ENCODE results near the gene DNAJC27.
A peak's percentile ranks its signal among the peaks of the same experiment; 100 is the strongest.
"Not testable (repeated sequence)": the region's sequence is repeated elsewhere in the genome, so short reads cannot be mapped to it uniquely, and the experiment has no call there.

Gene DNAJC27

GRCh38 chr2:24971536-24972314 is at the start of gene DNAJC27:
Gene DNAJC27, minus strand, starts transcription at chr2:24971955. Its CDS starts 51 bp downstream, at chr2:24971904.
- peak; percentile 94 for DNase-seq (ENCODE audit: low read depth in 2 of 2)

DNA sequence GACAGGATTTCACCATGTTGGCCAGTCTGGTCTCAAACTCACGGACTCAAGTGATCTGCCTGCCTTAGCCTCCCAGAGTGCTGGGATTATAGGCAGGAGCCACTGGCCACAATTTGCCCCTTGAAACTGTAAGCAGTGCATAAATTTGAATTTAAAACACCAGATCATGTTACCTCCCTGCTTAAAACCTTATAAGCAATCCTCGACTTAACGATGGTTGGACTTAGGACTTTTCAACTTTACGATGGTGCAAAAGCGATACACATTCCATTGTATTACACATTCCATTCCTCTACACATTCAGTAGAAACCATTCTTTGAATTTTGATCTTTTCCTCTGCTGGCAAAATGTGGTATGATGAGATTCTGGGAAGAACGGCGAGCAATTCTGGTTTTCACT is 46.9 kb upstream of the DNAJC27 start:
- no peak for DNase-seq (ENCODE audit: low read depth in 2 of 2)

DNA sequence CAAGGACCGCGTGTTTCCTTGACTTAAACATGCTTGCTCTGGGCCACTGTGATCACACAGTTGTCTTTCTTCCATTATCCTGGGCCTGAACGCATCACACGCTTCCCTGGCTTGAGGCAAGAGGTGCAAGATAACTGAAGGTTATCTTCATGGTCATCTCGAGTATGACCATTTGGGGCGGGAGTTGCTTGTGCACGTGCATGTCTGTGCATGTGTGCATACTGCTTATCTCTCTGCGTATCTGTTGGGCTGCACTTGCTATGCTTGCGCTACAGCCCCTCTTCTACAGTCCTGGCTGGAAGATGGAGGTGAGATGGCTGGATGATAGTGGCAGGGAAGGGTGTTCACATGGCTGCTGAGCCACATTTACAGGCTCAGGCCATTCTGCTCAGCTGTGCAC is 42.9 kb upstream of the DNAJC27 start:
- no peak for DNase-seq (ENCODE audit: low read depth in 2 of 2)

DNA sequence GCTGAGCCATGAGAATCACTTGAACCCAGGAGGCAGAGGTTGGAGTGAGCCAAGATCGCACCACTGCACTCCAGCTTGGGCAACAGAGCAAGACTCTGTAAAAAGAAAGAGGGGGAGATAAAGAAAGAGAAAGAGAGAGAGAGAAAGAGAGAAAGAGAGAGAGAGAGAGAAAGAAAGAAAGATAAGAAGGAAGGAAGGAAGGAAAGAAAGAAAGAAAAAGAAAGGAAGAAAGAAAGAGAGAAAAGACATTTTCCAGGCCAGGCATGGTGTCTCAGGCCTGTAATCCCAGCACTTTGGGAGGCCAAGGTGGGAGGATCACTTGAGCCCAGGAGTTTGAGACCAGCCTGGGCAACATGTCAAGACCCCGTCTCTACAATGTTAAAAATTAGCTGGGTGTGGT is 39.6 kb upstream of the DNAJC27 start:
- not testable (repeated sequence) for DNase-seq (ENCODE audit: low read depth in 2 of 2)

- no peak for DNase-seq (ENCODE audit: low read depth in 2 of 2)
Observed at GRCh38 chr2:25009954-25010353, 38.2 kb upstream of the DNAJC27 start.

- no peak for DNase-seq (ENCODE audit: low read depth in 2 of 2)
Observed at GRCh38 chr2:25002066-25002465, 30.3 kb upstream of the DNAJC27 start.

- no peak for DNase-seq (ENCODE audit: low read depth in 2 of 2)
Observed at GRCh38 chr2:25001325-25001637, 29.5 kb upstream of the DNAJC27 start.

- DNase-seq (ENCODE audit: low read depth in 2 of 2), result no peak
Observed at GRCh38 chr2:25000503-25001324, 29.0 kb upstream of the DNAJC27 start.

- DNase-seq (ENCODE audit: low read depth in 2 of 2), result no peak
Observed at GRCh38 chr2:25000036-25000435, 28.3 kb upstream of the DNAJC27 start.

GRCh38 chr2:24999097-24999496 is 27.3 kb upstream of the DNAJC27 start:
- DNase-seq (ENCODE audit: low read depth in 2 of 2), result not testable (repeated sequence)

GRCh38 chr2:24994146-24994724 is 22.5 kb upstream of the DNAJC27 start:
- no peak for DNase-seq (ENCODE audit: low read depth in 2 of 2)

DNA sequence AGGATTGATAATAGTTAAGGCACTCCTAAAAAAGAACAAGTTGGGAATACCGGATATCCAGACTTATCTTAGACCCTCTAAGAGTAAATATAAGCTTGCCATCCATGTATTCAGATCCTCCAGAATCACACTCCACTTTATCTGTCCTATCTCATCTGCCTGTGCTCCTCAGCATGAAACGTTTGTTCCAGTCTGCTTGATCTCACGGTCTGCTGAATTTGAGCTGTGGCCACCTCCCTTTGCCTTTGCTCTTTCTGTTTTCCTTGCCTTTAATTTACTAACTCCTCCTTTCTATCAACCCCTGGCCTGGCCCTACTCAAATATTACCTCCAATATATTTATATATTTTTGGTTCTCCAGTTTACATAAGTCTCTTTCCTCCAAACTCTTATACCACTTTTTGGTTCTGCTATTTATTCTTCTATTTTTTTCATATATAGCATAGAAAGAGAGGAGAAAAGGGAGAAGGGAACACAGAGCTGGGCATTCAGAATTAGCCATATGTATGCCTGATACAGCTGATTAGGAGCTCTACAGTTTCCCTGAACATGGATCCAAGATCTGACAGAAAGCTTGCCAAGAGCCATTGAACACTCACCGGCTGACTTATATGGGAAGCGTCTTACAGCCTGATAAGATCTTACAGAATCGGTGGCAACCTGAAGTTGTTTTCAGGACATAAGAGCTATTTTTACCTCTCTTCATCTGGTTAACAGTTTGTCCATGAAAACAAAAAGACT is 21.8 kb upstream of the DNAJC27 start:
- DNase-seq (ENCODE audit: low read depth in 2 of 2), result no peak

- DNase-seq (ENCODE audit: low read depth in 2 of 2), result no peak
Observed at GRCh38 chr2:24986372-24986771, 14.6 kb upstream of the DNAJC27 start.

DNA sequence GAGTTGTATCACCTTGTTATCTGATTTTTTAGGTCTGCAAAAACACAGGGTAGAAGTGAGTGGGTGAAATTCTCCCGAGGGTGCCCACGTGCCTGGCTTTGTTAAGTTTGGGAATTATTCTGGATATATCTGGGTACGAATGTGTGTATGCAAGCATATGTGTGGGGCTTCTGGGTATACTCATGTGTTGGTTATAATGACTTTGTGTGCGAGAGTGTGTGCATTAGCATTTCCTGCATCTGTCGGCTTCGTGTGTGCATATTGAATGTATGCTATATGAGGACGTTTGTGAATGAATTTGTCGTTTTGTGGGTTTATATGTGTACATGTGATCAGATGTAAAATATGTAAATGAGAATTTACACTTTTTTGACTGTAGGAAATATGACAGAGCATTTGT is 13.8 kb upstream of the DNAJC27 start:
- no peak for DNase-seq (ENCODE audit: low read depth in 2 of 2)

GRCh38 chr2:24984912-24985311 is 13.2 kb upstream of the DNAJC27 start:
- no peak for DNase-seq (ENCODE audit: low read depth in 2 of 2)

DNA sequence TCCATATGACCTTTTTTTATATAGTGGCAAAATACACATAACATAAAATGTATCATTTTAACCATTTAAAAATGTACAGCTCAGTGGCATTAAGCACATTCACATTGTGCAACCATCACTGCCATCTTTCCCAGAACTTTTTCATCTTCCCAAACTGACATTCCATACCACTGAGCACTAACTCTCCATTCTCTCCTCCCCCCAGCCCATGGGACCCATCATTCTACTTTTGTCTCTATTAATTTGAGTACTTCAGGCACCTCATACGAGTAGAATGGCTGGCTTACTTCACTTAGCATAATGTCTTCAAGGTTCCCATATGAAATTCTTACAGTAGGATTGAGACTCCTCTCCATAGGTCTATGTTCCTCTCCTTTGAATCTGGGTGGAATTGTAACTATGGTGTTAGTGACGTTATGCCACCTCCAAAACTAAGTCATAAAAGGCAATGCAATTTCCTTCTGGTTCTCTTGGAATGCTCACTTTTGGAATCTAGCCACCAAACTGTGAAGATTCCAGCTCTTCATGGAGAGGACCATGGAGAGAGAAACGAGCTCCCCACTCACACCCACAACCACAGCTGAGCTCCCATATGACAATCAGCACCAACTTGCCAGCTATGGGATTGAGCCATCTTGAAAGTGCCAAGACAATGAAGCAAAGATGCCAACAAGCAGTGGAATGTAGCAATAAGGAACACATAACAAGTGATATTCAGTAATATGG is 9.8 kb upstream of the DNAJC27 start:
- DNase-seq (ENCODE audit: low read depth in 2 of 2), result no peak

GRCh38 chr2:24978661-24979060 is 6.9 kb upstream of the DNAJC27 start:
- DNase-seq (ENCODE audit: low read depth in 2 of 2), result no peak

- DNase-seq (ENCODE audit: low read depth in 2 of 2), result no peak
Observed at GRCh38 chr2:24977631-24978030, 5.9 kb upstream of the DNAJC27 start.

DNA sequence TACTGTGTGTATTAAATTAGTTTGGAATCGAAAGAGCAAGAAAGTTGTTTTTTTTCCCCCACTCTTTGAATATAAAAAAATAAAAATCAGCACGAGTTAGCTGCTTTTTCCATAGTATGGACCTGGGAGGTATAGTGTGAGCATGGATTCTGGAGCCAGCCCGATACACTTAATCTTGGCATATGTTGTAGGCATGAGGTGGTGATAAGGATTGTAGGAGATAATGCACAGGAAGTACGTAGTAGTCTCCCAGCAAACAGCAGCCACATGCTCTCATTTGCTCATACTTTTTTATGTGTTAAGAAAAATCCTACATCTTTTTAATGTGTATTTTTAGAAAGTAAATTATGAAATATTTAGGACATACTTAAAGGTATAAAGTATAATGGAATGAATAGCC is 2.1 kb upstream of the DNAJC27 start:
- DNase-seq (ENCODE audit: low read depth in 2 of 2), result no peak

DNA sequence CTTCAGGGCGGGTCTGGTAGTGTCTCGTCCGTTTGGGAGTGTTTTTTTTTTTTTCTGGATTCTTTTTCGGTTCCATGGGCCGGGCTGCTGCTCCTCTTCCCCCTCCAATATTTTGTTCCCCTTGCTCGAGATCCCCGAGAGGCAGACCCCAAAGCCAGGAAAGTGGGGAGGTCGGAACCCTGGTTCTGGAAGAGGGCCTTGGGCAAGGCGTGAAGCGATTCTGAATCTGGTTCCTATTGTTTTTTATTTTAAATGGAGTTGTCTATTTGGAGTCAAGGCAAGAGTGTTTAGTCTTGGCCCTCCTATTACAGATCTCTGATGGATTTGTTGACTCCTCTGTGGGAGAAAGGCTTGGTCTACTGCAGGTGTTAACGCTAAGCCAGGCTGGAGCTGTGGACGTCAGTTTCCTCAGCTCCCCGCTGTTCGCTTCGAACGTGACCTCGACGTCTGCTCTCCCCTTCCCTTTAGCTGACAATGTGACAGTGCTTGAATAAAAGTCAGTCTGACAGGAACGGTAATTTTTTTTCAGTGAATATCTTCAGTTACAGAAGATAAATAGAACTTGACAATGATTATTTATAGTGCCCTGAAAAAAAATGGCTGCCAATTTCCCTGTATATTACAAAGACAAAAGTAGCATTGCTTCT is 683 bp upstream of the DNAJC27 start:
- no peak for DNase-seq (ENCODE audit: low read depth in 2 of 2)

DNA sequence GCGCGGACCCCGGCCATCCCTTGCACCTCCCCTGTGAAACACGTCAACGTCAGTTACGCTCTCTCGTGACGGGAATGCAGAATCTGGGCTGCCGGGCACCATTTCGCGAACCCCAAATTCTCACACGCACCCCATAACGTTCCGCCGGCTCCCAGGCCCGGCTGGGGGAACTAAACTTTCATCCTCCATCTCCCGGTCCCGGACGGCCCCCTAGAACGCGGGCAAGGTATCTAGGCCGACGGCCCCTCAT is 544 bp downstream of the DNAJC27 start:
- DNase-seq (ENCODE audit: low read depth in 2 of 2), result no peak
